HL-60/S4 (cell line): ENCODE data around the gene NKX2-2.
"Not testable (repeated sequence)": the region's sequence is repeated elsewhere in the genome, so short reads cannot be mapped to it uniquely, and the experiment has no call there.

ENCODE experiments used
- in situ Hi-C: fragments of 300-500 bp; cut with MboI; formaldehyde crosslinking; loops from 2 replicates; pipeline ENCODE4 v1.14.3; 2022; ENCODE audit warnings: low sequenced_read_pairs

Gene NKX2-2

DNA sequence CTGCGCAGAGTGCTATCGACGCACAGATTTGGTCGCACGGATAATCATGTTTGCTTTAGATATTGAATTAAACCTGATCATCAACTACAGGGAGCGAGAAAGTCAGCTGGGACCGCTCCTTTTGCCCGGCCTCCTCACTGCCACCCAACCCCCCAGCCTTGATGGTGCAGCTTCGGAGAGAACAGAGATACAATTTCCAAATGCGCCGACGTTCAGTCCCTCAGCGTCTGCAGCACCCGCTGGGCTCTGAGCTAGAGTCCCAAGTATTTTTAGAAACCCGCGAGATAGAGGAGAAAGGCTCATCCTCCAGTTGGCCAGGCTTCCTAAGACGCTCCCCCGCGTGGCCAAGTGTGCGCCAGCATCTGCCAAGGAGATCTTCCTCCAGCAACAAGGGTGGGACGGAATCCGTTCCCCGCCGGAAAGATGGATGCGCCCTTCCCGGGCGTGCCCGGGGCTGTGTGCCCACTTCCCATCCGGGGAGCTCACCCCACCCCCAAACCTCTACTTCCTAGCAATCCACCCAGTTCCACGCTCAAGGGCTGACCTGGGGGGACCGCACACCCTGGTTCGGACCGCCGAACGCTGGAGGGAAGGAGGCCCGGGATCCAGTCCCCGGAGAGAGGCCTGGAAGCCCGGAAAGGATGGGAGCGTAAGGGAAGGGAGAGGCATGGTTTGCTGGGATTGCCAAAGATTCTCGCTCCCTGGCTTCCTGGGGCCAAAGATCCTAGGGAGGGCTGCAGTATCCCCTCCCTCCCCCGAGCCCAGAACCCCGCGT lies 4.1 kb downstream of the NKX2-2 start:
- in situ Hi-C loops = loop anchor here (10.0 kb wide), 2 partner anchors 275 to 655 kb away; no protein-coding TSS in a partner anchor

DNA sequence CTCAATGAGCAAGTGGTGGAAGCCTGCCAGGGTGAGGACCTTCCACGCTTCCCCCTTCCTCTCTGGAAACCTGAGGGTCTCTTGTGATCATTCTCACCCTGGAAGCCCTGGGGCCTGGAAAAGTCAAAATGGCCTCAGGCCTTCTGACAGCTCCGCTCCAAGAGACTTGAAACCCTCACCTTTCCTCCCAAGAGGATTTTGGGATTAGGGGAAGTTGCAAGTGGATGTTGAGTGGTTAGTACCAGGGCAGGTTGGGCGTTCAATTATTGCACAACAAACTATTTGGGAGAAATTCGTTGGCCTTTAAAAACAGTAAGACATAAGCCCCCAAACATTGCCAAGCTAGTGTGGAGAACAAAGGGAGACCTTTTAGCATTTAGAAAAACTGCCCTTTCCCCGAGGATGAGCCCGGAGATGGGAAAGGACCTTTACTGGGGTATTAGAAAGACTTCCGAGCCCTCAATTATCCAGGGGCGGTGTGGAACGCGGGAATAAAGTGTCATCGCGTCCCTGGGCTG lies 4.7 kb downstream of the NKX2-2 start:
- in situ Hi-C loops = loop anchor here (10.0 kb wide), 2 partner anchors 274 to 654 kb away; no protein-coding TSS in a partner anchor

DNA sequence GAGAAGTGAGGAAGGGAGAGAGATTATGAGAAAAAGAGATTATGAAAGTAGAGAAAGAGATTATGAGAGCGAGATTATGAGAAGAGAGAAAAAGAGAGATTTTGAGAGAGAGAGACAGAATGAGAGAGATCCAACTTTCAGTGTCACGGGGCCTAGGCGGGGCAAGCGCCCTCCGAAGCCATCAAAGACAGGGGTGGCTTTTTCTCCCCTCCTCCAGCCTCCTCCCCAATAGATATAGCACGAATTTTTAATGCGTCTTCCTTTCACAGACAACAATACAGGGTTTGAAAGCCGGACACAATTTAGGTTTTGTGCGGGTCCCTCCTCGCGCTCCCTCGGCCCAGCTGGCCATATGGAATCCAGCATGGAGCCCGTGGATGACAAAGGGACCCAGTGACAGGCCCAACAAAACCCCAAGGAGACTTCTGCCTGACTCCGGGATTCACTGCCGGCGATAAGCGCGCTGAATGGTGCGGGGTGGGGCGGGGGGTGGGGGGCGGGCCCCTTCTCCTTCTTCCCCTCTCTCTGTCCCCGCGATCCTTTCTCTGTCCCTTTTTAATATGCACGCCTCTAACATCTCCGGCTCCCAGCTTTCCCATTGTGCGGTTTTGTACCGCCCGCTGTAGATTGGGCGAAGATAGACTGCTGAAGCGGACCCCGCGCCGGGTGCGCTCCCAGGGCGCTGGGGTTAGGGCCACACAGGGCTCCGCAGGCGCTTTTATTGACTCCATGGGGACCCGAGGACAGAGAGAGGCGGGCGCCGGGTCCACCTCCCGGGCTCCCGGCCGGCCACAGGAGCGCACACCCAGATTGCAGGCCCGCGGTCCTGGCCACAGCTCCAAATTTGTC lies 5.4 kb downstream of the NKX2-2 start:
- in situ Hi-C loops = loop anchor here (10.0 kb wide), 2 partner anchors 274 to 654 kb away; no protein-coding TSS in a partner anchor

GRCh38 chr20:21507400-21508229 lies 6.2 kb downstream of the NKX2-2 start:
- in situ Hi-C loops = loop anchor here (10.0 kb wide), 2 partner anchors 273 to 653 kb away; no protein-coding TSS in a partner anchor

DNA sequence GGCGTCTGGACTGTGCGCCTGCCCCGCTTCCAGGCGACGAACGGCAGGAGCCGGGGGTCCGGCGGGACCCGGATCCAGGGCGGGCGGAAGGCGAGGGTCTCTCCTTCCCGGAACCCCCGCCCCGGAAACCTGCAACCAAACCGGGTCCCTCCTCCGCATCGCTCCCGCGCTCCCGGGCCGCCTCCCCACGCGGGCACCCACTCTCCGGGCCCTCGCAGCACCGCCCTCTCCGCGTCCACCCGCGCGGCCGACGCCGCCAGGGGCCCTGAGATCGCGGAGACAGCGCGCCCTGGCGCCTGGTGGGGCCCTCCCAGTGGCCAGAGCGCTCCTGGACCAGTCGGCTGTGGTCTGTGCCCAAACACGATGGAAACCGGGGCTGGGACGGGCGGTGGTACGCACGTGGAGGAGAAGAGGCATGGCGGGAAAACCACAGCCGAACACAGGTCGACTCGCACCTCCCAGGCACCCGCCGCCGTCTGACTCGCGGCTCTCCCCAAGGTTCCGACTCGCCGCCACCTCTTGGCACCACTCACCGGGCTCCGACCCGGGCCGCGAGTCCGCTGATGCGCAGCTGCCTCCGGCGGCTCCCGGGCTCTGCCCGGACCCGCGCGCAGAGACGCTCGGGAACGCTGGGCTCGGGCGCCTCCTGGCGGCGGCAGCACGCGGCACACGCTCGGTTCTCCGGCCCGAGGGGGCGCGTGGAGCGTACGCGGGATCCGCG lies 7.9 kb downstream of the NKX2-2 start:
- in situ Hi-C loops = loop anchor here (10.0 kb wide), 2 partner anchors 271 to 651 kb away; no protein-coding TSS in a partner anchor

GRCh38 chr20:21505161-21505809 lies 8.6 kb downstream of the NKX2-2 start:
- in situ Hi-C loops = loop anchor here (10.0 kb wide), 2 partner anchors 270 to 650 kb away; no protein-coding TSS in a partner anchor

- in situ Hi-C loops = loop anchor here (10.0 kb wide), 2 partner anchors 270 to 650 kb away; no protein-coding TSS in a partner anchor
Measured at GRCh38 chr20:21504323-21504722, 9.5 kb downstream of the NKX2-2 start.

GRCh38 chr20:21503345-21503744 lies 10.5 kb downstream of the NKX2-2 start:
- in situ Hi-C loops = loop anchor here (10.0 kb wide), 2 partner anchors 269 to 649 kb away; no protein-coding TSS in a partner anchor

- in situ Hi-C loops = loop anchor here (10.0 kb wide), 2 partner anchors 266 to 646 kb away; no protein-coding TSS in a partner anchor
Measured at GRCh38 chr20:21501184-21501583, 12.7 kb downstream of the NKX2-2 start.

GRCh38 chr20:21500599-21500998 lies 13.3 kb downstream of the NKX2-2 start:
- in situ Hi-C loops = loop anchor here (10.0 kb wide), 2 partner anchors 266 to 646 kb away; no protein-coding TSS in a partner anchor

DNA sequence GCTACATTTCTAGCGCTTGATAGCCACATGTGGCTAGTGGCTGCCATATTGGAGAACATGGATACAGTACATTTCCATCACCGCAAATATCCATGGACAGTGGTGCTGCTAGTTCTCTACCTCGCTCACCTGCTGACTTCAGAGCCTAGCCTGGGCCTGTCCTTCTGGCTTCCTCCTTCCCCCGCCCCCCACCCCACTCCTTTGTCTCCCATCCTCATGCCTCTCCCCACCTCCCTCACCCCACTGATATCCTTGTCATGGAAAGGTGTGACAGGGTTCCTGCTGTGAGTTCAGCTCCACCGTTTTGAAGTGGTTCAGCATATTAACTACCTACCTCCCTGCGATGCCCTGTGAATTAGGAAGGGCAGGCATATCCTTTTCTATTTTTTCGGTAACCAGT lies 14.2 kb downstream of the NKX2-2 start:
- in situ Hi-C loops = loop anchor here (10.0 kb wide), 2 partner anchors 265 to 645 kb away; no protein-coding TSS in a partner anchor

DNA sequence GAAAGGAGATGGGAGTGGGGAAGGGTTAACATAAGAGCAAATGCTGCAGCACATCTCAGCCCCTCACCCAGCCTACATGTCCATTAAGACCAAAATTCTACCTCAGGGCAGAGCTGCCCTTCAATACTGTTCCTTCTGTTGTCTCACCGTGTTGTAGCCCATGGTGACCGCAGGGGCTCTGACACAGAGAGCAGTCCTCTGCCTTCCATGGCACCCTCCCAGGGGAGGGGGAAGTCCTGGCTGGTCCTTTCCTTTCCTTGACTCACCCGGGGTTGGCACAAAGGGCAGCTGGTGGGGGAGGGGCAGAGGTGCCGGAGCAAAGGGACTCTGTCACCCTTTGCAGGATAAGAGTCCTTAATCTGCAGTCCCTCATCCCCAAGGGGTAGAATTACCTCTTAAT lies 15.2 kb downstream of the NKX2-2 start:
- in situ Hi-C loops = no loop called here

GRCh38 chr20:21498195-21498594 lies 15.7 kb downstream of the NKX2-2 start:
- in situ Hi-C loops = no loop called here

DNA sequence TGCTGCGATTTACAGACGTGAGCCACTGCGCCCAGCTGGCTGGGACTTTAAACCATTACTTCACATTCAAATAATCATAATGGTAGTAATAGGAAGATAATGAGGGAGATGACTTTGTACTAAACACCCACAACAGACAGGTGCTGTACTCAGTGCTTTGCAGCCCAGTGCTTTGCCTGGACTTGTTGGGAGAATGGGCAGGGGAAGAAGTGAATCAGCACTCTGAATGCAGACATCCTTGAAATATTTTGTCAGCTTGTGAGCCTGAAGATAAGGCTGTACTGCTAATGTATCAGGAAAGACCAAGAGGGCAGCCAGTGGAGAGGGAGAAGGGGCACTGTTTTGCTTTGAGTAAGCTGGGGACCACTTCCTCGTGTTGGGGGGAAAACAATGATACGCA lies 17.4 kb downstream of the NKX2-2 start:
- in situ Hi-C loops = no loop called here

DNA sequence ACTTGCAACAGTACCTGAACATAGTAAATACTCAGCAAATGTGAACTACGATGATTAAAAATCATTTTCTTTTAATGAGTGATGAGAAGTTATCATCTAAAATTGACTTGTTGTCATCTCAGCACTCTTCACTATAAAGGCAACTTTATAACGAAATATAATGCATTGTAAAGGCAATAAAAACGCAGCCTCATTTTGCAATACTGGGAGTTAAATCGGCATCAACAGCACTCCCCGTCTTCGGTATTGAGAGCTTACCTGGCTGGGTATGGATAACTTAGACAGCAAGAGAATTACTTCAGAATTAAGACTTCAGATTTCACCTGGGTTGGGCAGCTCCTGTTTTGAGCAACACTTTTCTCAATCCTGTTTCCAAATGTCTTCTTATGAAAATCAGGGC lies 20.8 kb downstream of the NKX2-2 start:
- in situ Hi-C loops = no loop called here

DNA sequence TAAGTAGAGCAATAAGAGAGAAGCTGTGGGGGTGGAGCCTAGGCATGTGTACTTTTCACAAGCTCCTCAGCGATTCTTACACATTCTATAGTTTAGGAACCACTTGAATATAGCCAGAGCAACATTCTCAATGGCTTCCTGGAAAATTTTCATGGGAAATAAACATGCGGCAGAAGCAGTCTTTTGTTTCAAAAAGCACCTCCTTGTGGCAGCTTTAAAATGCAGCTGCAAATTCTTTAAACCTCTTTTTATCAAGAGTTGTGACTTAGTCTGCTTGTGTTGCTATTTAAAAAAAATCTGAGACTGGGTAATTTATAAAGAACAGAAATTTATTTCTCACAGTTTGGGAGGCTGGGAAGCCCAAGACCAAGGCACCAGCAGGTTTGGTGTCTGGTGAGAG lies 23.8 kb downstream of the NKX2-2 start:
- in situ Hi-C loops = no loop called here

DNA sequence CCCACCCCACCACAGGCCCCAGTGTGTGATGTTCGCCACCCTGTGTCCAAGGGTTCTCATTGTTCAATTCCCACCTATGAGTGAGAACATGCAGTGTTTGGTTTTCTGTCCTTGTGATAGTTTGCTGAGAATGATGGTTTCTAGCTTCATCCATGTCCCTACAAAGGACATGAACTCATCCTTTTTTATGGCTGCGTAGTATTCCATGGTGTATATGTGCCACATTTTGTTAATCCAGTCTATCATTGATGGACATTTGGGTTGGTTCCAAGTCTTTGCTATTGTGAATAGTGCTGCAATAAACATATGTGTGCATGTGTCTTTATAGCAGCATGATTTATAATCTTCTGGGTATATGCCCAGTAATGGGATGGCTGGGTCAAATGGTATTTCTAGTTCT lies 33.7 kb downstream of the NKX2-2 start:
- in situ Hi-C loops = not testable (repeated sequence)

DNA sequence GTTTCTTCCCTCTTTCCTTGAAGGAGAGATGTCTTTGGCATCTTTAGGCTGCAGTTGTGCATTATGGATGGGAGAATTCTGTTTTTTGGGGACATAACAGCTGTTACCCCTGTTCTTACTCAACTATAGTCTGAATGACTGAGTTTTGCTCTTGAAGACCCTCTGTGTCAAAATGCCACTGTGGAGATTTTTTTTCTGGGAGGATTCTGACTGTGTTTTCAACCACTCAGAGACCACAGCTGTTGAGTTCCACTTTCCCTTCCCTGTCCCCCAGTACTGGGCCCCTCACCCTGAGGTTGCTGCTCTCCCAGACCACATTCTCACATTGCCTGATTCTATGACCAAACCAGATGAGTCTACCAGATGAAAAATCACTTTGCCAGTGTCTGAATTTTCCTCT lies 48.1 kb downstream of the NKX2-2 start:
- in situ Hi-C loops = no loop called here

GRCh38 chr20:21464916-21465315 lies 48.9 kb downstream of the NKX2-2 start:
- in situ Hi-C loops = no loop called here
